ENCODE data around the gene POLR3E.

POLR3E gene

GRCh38 chr16:22297114-22297870 lies at the start of gene POLR3E:
TSS of gene POLR3E (plus strand) at chr16:22297409. CDS start at chr16:22302969, 5,560 bp downstream.
- DNase-seq: peak; percentile 97 to 98

DNA sequence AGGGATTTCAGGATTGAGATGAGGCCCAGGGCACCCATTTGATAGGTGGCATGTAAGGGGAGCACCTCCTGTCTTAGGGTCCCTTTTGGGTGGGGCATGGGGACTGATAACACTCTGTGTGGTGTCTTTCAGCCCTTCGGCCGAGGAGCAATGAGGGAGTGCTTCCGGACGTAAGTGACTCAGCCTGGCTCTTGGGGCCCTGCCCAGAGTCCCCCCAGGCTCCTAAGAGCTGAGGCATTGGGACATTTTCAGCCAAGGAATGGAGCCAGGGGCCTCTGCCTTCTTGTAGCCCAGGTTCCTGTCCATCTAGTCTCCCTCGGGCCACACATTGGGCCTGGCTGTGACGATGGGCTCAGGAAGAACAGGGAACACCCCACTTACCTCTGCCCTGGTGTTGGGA lies 46.7 kb upstream of the POLR3E start:
- DNase-seq: no peak

- no peak for DNase-seq
Observed at GRCh38 chr16:22252317-22252716, 44.9 kb upstream of the POLR3E start.

DNA sequence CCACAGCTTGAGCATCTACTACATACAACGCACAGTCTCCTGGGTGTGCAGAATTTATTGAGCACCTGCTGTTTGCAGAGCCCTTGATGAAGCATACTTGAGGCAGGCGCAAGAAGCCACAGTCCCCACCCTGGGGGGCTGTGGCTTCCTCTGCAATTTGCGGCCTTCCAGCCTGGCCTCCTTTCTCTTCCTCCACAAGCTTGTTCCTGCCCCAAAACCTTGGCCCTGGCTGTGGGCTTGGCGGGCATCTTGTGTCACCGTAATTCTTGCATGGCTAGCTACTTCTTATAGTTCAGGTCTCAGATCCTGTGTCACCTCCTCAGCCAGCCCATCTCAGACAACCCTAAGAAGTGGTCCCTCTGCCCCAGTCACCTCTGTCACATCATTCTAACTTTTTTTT lies 43.9 kb upstream of the POLR3E start:
- no peak for DNase-seq

GRCh38 chr16:22255335-22255734 lies 41.9 kb upstream of the POLR3E start:
- DNase-seq: no peak

DNA sequence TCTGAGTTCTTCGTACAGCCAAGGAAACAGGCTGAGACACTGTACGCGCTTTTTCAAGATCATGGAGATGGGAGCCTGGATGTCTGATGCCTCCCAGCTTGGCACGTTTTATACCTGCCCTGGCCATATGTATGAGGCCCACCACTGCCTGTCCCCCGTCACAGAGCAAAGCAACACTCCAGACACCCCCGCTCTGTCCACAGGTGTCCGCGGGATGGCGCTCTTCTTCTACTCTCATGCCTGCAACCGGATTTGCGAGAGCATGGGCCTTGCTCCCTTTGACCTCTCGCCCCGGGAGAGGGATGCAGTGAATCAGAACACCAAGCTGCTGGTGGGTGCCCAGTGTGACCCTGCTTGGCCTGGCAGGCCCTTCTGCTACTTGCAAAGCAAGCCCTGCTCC lies 39.8 kb upstream of the POLR3E start:
- no peak for DNase-seq

DNA sequence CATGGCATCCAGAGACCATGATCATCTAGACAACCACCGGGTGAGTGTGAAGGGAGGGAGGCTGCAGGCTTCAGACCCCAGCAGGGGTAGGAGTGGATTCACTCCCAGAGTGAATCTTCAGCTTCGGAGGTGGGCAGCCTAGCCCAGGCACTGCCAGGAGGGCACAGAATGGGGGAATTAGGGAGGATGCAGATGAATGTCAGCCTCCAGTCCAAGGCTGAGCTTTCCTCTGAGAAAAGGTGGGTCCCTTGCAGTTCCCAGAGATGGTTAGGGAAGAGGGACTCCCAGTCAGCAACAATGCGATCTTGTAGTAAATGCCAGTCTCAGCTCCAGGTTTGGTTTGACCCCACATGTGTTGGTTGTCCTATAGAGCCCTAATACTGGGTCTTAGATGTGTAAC lies 36.7 kb upstream of the POLR3E start:
- no peak for DNase-seq

- no peak for DNase-seq
Observed at GRCh38 chr16:22262460-22262859, 34.7 kb upstream of the POLR3E start.

DNA sequence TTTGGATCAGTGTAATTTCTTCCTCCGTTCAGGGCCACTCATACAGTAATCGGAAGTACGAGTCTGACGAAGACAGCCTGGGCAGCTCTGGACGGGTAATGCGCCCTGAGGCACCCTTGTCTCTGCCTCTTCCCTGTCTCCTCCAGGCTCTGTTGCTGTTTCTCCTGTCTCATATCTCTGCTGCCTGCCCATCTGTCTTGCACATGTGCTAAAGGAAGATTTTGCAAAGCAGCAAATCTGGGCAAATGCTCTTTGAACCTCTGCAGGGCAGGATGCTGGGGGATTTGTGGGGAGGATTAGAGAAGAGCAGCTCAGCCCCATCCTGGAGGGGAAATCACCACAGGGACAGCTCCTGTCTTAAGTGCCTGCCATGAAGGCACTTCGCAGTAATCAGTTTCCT lies 32.4 kb upstream of the POLR3E start:
- peak; percentile 79 to 94 for DNase-seq

DNA sequence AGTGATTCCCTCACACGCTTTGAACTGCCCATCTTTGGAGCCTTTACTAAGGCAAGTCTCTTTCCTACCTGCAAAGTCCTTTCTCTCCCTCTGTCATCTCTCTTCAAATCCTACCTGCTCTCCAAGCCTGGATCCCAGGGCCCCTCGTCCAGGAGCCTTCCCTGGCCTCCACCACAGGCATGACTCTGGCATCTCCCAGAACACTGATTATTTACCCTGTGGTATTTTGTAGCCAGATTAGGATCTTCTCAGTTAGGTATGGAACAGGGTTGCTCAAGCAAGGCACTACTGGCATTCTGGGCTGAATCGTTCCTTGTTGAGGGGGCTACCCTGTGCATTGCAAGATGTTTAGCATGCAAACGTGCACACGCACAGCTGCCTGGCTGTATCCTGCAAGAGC lies 31.9 kb upstream of the POLR3E start:
- DNase-seq: no peak

GRCh38 chr16:22266546-22266945 lies 30.7 kb upstream of the POLR3E start:
- no peak for DNase-seq

GRCh38 chr16:22267764-22268163 lies 29.4 kb upstream of the POLR3E start:
- DNase-seq: peak; percentile 93 to 97

DNA sequence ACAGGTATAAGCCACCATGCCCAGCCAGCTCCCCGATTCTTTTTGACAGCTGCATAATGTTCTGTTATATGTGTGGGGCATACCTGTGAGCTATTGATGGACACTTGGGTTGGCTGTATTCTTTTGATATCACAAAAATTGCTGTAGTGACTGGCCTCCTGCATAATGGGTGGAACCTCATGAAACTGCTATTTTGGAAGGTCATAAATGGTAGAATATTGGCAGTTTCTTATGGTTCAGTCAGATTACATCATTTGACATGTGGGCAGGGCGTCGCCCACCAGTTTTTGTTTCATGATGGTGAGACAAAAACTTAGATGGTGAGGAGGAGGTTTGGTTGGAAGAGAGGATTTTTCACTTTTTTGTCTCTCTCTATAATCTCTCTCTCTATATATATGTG lies 26.7 kb upstream of the POLR3E start:
- DNase-seq: no peak

- no peak for DNase-seq
Observed at GRCh38 chr16:22272870-22273650, 24.1 kb upstream of the POLR3E start.

DNA sequence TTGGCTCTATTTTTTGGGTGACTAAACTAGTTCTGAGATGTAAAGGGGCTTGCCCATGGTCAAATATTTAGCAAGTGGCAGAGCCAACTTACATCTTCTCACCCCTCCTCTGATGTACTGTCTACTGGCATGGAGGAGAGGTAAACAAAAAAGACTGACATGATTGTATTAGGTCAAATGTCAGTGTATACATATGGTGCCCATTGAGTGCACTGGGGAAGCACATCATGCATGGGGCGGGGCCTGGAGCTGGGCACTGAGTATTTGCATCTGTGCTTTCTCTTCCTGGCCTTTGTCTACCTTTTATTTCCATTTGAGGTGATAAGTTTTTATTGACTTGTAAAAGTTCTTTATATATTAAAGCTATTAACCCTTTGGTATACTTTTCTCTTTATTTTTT lies 22.3 kb upstream of the POLR3E start:
- DNase-seq: no peak

GRCh38 chr16:22278441-22279230 lies 18.6 kb upstream of the POLR3E start:
- DNase-seq: peak; percentile 95 to 97

- no peak for DNase-seq
Observed at GRCh38 chr16:22282254-22282892, 14.8 kb upstream of the POLR3E start.

DNA sequence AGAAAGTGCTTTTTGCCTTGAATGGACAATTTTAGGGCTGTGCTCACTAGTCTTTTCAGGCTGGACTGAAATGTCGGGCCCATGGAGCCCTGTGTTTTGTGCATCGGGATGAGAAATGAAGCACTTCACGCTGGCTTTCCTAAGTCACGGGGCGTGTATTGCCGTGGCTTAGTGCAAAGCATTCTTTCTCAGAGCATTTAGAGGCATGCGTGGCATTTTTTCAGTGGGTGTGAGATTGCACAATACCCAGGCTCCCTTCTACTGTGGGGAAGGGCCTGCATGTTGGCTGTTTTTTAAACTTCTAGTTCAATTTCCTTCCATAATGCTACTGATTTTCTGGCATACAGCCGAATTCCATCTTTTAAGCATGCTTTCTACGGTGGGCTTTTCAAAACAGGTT lies 12.6 kb upstream of the POLR3E start:
- no peak for DNase-seq

- DNase-seq: no peak
Observed at GRCh38 chr16:22285080-22285479, 12.1 kb upstream of the POLR3E start.

DNA sequence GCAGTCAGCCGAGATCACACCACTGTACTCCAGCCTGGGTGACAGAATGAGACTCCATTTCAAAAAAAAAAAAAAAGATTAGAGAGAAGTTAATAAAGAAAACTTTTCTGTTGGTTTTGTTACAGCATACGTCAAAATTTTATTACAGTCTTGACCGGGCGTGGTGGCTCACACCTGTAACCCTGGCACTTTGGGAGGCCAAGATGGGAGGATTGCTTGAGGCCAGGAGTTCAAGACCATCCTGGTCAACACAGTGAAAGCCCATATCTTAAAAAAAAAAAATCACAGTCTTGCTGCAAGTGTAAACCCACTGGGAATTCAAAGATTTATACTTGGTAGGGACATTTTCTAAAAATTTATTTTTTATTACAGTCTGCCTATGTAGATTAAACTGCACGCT lies 6.2 kb upstream of the POLR3E start:
- no peak for DNase-seq

- DNase-seq: no peak
Observed at GRCh38 chr16:22291860-22292318, 5.3 kb upstream of the POLR3E start.

DNA sequence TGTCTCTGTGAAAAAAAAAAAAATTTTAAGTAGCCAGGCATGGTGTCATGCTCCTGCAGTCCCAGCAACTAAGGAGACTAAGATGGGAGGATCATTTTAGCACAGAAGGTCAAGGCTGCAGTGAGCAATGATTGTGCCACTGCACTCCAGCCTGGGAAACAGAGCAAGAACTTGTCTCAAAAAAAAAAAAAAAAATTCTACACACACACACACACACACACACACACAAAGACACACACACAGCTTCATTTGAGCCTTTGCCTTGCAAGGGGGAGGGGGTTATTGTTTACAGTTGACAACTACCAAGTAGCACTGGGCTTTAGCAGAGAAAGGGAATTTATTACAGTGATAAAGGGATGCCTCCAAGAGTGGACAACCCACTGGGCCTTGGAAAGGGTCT lies 4.9 kb upstream of the POLR3E start:
- DNase-seq: no peak

All from NCI-H524 (cell line).